ENCODE results near the gene ZFPL1.
A peak's percentile ranks its signal among the peaks of the same experiment; 100 is the strongest.

ZFPL1 gene

GRCh38 chr11:65095427-65095826 lies 11.4 kb downstream of the ZFPL1 start:
- no peak for DNase-seq (ENCODE audit: low read depth)

GRCh38 chr11:65095974-65096806 lies 12.2 kb downstream of the ZFPL1 start, which contains the start of gene VPS51:
VPS51 (plus strand) TSS chr11:65096214; CDS start chr11:65096251, 37 bp downstream.
- DNase-seq (ENCODE audit: low read depth): peak; percentile 80

GRCh38 chr11:65096926-65097325 lies 12.9 kb downstream of the ZFPL1 start:
- DNase-seq (ENCODE audit: low read depth): no peak

- DNase-seq (ENCODE audit: low read depth): no peak
Measured at GRCh38 chr11:65100674-65101350, 16.8 kb downstream of the ZFPL1 start.

- DNase-seq (ENCODE audit: low read depth): no peak
Measured at GRCh38 chr11:65102142-65103095, 18.4 kb downstream of the ZFPL1 start.

- DNase-seq (ENCODE audit: low read depth): no peak
Measured at GRCh38 chr11:65103476-65103875, 19.5 kb downstream of the ZFPL1 start.

GRCh38 chr11:65104628-65105027 lies 20.6 kb downstream of the ZFPL1 start:
- no peak for DNase-seq (ENCODE audit: low read depth)

GRCh38 chr11:65107078-65107477 lies 23.1 kb downstream of the ZFPL1 start:
- DNase-seq (ENCODE audit: low read depth): no peak

- no peak for DNase-seq (ENCODE audit: low read depth)
Measured at GRCh38 chr11:65107751-65108468, 23.9 kb downstream of the ZFPL1 start.

GRCh38 chr11:65108469-65109123 lies 24.6 kb downstream of the ZFPL1 start:
- no peak for DNase-seq (ENCODE audit: low read depth)

- no peak for DNase-seq (ENCODE audit: low read depth)
Measured at GRCh38 chr11:65109231-65110198, 25.5 kb downstream of the ZFPL1 start.

- DNase-seq (ENCODE audit: low read depth): peak; percentile 93
Measured at GRCh38 chr11:65110354-65110861, 26.4 kb downstream of the ZFPL1 start.

GRCh38 chr11:65111159-65111743 lies 27.2 kb downstream of the ZFPL1 start:
- no peak for DNase-seq (ENCODE audit: low read depth)

GRCh38 chr11:65111744-65112545 lies 27.9 kb downstream of the ZFPL1 start, which contains the start of gene TM7SF2:
TM7SF2 (plus strand) TSS chr11:65111872; CDS start chr11:65112016, 144 bp downstream.
- DNase-seq (ENCODE audit: low read depth): peak; percentile 93

- DNase-seq (ENCODE audit: low read depth): peak; percentile 68
Measured at GRCh38 chr11:65112546-65113360, 28.7 kb downstream of the ZFPL1 start.

- DNase-seq (ENCODE audit: low read depth): no peak
Measured at GRCh38 chr11:65113361-65113756, 29.3 kb downstream of the ZFPL1 start.

- no peak for DNase-seq (ENCODE audit: low read depth)
Measured at GRCh38 chr11:65113839-65114238, 29.8 kb downstream of the ZFPL1 start.
